HG03039 (cell line): ENCODE measurements around the gene ITGA11.

Experiments
- ATAC-seq: cut with Tn5 transposase; IDR thresholded peaks from one replicate; pipeline ENCODE4 v1.9.1; 2021; ENCODE audit warnings: mild to moderate bottlenecking, moderate library complexity; ENCODE audit not compliant: unreplicated experiment

The ITGA11 gene

GRCh38 chr15:68389936-68390817 is 41.8 kb downstream of the ITGA11 start:
- no peak for ATAC-seq

DNA sequence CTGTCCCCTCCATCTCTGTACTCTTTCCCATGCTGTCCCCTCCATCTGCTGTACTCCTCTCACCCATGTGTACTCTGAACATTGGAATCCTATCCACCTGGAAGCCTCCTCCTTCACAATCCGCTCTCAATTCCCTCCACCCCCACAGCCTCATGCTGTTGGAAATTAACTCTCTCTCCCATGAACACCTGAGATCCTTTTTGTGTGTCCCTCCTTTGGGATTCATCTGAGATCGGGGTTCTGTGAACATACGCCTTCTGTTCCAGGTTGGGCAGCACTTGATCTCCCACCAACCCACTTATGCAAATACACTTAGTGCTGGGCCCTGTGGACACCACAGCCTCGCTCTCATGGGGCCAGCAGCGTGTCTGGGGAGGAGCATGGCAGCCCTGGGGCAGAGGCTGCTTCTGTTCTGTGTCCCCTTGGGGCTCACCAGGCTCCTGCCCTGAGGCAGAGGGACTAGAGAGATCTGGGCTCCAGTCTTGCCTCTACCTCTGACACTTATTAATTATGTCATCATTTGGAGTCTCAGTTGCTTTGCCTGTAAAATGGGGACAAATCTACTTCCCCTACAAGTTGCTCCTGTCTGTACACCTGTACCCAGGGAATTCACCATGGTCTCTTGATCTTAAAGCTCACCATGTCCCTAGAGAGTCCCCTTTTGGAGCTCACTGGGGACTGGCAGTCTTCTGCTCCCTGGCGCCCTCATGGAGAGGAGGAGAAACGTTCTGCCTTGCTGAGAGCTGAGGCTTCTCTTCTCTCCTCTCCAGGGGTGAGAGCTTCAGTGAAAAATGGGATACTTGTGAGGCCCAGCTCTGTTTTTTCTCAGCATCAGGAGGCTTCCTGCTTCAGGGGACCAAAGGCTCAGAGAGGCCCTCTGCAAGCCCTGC is 42.7 kb downstream of the ITGA11 start:
- no peak for ATAC-seq

- no peak for ATAC-seq
Observed at GRCh38 chr15:68387381-68388143, 44.4 kb downstream of the ITGA11 start.

DNA sequence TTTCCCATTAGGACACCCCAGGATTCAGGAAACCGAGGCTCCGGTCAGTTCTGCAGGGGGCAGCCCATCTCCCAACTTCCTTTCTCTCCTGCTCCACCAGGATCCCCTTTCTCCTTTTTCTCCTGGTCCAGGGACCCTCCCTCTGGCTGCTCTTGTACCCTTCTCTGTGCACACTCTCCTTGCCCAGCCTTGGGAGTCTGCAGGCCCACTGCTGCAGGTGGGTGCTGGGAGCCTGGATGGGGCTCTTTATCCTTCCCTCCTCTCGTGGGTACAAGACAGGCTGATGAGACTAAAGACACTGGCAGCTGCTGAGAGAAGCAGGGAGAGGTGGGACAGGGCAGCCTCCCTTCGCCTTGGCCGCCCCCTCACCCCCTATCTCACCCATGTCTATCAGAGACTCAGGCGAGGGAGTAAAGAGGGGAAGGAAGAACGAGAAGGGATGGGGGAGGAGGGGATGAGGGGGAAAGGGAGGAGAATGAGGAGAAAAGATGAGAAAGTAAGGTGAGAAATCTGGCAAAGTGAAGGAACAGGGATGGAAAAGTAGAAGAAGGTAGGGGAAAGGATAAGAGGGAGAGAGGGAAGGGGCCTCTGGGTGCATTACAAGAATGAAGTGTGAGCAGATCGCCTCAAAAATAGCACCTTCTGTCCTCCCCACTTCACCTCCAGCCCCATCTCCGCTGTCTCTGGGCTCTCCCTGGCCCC is 45.2 kb downstream of the ITGA11 start:
- ATAC-seq = no peak

- ATAC-seq = no peak
Observed at GRCh38 chr15:68385671-68386586, 46.0 kb downstream of the ITGA11 start.

GRCh38 chr15:68385240-68385561 is 46.8 kb downstream of the ITGA11 start:
- ATAC-seq = no peak

GRCh38 chr15:68384451-68385239 is 47.3 kb downstream of the ITGA11 start:
- no peak for ATAC-seq

GRCh38 chr15:68383161-68384074 is 48.5 kb downstream of the ITGA11 start:
- no peak for ATAC-seq

DNA sequence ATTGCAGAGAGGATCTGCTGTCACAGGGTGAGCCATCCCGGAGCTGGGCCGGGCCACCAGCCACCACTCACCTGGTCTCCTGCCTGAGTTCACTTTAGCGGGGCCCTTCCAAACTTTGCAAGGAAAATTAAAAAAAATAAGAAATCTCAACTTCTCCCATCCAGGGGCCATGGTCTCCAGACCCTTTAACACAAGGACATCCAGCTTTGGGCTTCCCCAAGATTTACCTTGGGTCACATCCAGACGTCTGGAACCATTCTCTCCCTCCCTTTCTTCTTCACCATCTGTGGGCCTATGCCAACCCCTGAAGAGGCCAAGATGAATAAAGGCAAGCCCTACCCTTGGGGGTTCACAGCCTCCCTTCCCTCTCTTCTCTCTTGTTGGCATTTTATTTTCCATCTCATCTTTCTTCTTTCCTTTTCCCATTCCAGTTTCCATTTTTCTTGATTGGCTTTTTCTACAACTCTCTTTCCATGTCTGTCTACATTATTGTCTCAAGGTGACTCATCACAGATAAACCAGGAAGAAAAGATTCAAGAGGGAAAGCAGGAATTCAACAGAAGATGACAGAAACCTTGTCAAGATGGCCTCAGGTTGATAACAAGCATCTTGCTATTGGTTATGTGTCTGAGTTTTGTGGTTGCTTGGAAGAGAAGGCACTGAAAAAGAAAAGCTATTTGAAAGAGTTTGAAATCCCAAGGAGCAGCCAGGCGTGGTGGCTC is 49.5 kb downstream of the ITGA11 start:
- ATAC-seq = no peak

DNA sequence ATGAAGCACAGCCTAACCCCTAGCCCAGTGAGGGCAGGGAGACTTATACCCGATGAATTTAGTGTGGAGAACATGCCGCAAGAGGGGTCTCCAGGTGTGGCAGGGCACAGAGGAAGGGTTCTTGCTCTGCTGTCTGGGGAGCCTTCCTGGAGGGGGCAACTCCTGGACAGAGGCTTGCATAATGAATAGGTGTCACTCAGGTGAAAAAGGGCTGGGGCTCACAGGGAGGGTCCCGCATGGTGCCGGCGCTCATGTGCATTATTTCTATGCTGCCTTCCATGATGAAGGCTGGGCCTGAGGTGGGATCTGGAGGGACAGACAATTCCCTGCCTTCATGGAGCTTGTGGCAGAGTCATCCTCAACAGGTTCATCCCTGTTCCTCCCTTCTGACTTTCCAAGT is 51.5 kb downstream of the ITGA11 start:
- ATAC-seq = no peak

DNA sequence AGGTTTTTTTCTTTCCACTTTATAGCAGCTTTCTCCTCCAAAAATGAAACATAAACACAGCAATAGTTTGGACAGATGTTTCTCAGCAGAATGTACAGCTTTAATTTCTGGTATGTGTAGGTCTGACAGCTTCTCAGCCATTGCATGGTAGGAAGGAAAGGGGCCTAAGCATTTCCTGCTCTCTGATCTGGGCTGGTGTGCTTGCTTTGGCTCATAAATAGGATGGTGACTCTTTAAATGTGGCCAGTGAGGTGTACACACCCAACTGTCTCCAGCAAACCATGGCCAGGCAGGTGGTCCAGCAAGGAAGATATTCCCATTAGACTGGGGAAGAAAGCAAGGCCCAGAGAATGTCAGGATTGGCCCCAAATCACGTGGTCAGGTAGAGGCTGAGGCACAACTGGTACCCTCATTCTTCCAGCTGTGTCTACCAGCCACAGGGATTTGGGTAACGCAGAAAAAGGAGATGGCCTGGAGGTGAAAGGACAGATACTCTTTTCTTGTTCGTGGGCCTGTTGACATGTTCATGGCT is 52.1 kb downstream of the ITGA11 start:
- ATAC-seq = no peak

- no peak for ATAC-seq
Observed at GRCh38 chr15:68379058-68379758, 52.8 kb downstream of the ITGA11 start.

DNA sequence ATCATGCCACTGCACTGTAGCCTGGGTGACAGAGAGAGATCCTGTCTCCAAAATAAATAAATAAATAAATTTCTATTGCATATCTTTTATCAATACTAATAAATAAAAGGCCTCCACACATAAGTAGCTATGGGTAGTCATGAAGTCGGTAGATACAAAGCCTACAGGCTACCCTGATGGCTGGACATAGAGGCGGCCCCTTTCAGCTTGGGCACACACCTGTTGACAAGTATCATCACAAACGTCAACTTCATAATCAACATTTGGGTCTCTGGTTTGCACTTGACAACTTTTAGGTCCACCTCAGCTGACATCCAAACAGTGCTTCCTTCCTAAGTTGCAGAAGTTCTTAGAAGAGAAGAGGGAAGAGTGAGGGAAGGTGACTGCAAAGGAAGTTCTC is 53.4 kb downstream of the ITGA11 start:
- no peak for ATAC-seq

- ATAC-seq = no peak
Observed at GRCh38 chr15:68377766-68378165, 54.2 kb downstream of the ITGA11 start.

DNA sequence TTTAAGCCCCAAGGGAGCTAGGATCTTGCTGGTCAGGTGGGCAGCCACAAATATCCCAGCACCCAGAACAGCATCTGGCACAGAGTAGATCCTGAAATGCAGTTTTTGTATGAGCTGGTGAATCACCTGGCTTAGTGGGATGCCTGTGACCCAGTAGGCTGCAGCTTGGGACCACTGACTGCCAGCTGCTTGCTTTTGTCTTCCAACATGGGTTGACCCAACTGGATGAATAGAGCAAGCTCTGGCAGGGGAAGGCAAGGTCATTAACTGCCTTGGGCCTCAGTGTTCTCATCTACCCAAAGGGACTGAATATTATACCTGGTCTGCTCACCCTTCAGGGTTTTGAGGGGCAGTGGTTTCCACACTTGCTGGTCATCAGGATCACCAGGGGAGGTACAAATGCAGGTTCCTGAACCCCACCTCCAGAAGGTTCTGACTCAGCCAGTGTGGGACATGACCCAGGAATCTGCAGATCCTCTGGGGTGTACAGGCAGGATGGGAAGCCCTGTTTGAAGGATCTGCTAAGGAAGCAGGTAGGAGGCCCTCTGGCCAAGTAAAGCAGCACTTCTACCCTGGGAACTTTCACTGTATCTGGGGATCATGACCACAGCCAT is 55.4 kb downstream of the ITGA11 start:
- no peak for ATAC-seq

DNA sequence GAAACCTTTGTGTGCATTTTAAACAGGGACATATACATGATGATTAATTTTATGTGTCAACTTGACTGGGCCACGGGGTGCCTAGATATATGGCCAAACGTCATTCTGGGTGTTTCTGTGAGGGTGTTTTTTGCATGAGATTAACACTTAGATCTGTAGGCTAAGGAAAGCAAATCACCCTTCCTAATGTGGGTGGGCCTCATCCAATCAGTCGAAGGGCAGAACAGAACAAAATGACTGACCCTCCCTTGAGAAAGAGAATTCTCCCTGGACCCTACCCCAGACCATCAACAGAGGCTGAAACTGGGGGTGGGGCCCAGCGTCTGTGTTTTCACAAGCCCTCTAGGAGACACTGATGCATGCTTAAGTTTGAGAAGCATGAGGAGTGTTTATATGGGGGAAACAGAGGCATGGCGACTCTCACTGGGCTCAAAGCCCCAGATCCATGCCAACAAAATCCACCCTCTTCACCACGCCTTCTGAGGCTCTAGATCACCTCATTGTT is 56.2 kb downstream of the ITGA11 start:
- ATAC-seq = no peak
